Glomerular endothelial cell (primary cell): Measurements from ENCODE around the gene CALHM4. TPM values are rescaled to one million over a fixed set of nuclear protein-coding genes. Genes with fewer than 3 reads are reported as not detected.

Source experiments
- DNase-seq: peaks from one replicate; pipeline ENCODE4 v3.0.0-alpha.2; 2011; ENCODE audit warnings: low read depth, low spot score; ENCODE audit errors: extremely low read depth
- total RNA-seq: library from RNA; depleted of rRNA; stranded (reverse); fragments of >200 nt; gene quantifications from 2 replicates; pipeline ENCODE4 v1.2.3, GENCODE V29; 2015

CALHM4 gene, protein sequence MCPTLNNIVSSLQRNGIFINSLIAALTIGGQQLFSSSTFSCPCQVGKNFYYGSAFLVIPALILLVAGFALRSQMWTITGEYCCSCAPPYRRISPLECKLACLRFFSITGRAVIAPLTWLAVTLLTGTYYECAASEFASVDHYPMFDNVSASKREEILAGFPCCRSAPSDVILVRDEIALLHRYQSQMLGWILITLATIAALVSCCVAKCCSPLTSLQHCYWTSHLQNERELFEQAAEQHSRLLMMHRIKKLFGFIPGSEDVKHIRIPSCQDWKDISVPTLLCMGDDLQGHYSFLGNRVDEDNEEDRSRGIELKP
- total RNA-seq = not detected in 2 replicates

GRCh38 chr6:116553451-116553850 is at the start of gene CALHM4:
TSS of gene CALHM4 (plus strand) at chr6:116553751. CDS start at chr6:116553794, 43 bp downstream.
- no peak for DNase-seq

DNA sequence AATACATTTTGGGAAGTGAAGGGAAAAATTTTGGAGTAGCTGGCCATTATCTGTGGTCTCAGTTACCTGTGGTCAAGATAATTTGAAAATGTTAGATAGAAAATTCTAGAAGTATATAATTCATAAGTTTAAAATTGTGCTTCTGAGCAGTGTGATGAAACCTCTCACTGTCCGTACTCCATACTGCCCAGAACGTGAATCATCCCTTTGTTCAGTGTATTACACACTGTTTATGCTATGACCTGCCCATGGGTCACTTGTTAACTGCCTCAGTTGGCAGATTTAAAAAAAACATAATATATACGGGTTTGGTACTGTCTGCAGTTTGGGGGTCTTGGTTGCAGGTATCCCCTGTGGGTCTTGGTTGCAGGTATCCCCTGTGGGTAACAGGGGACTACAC is 46.2 kb upstream of the CALHM4 start:
- no peak for DNase-seq

DNA sequence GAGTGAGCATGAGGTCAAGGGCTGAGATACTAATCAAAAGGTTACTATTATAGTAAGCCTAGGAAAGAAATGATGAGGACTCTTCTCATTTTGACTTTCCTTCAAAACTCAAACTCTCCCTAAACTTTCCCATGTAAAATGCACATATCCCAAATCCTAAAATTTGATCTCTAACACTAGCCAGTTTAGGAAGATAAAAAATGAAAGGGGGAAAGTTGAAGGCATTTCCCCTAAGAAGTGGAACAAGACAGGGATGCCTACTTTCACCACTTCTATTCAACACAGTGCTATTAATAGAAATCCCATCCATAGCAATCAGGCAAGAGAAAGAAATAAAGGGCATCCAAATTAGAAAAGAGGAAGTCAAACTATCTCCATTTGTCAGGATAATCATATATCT is 45.0 kb upstream of the CALHM4 start:
- no peak for DNase-seq

DNA sequence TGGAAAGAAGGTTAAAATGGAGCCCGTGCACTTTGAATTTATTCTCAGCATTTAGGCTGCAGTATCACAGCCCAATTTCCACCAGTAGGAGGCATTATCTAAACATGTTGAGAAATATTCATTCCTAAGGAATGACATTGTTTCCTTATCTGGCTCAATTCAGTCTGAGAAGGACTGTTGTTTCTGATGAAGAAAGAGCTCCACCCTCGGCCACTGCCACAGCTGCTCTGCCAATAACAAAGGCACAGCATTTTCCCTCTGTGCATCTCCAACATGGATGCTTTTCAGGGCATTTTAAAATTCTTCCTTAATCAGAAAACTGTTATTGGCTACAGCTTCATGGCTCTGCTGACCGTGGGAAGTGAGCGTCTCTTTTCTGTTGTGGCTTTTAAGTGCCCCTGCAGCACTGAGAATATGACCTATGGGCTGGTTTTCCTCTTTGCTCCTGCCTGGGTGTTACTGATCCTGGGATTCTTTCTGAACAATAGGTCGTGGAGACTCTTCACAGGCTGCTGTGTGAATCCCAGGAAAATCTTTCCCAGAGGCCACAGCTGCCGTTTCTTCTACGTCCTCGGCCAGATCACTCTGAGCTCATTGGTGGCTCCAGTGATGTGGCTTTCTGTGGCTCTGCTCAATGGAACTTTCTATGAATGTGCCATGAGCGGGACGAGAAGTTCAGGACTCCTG is 42.0 kb upstream of the CALHM4 start, which contains the start of gene CALHM5:
Gene CALHM5 (plus strand): TSS at position 216 of the 687 bp plus-strand sequence. CDS start 58 bp downstream, at position 274.
- DNase-seq = peak; percentile 87

DNA sequence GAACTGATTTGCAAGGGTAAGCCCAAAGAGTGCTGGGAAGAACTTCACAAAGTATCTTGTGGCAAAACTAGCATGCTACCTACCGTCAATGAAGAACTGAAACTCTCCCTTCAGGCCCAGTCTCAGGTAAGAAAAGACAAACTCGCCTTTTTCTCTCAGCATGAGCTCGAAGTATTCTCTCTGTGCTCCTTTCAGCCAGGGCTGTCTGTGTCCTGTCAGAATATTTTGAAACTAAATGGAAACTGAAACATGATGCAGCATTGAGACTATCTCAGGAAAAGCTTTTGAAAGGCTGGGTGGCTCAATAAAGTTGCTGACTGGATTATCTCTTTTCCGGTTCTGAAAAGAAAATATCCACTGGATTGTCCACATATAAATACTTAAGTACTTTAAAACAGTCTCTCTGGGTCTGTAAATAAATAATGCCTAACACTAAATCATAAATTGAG is 41.4 kb upstream of the CALHM4 start:
- no peak for DNase-seq

GRCh38 chr6:116512734-116513133 is 40.8 kb upstream of the CALHM4 start:
- no peak for DNase-seq

GRCh38 chr6:116513224-116513875 is 40.2 kb upstream of the CALHM4 start:
- DNase-seq = no peak

GRCh38 chr6:116514111-116514510 is 39.4 kb upstream of the CALHM4 start:
- DNase-seq = no peak

DNA sequence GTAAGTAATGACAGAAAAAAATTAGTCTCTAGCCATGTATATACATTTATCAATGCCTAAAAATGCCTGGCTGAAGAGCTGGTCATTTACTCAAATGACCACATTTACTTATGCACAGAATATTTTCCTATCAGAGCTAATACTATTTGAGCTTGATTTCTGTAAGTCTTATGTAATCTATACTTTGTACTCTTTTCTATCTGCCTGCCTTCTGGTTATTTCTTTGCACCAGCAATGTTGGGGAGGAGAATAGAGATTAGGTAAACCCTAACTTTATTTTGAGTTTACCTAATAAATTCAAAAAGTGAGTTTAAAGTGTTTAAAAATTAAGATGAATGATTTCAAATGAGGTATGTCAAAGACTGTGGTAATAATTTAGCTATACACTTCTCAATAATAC is 38.4 kb upstream of the CALHM4 start:
- no peak for DNase-seq

GRCh38 chr6:116518621-116519368 is 34.8 kb upstream of the CALHM4 start:
- DNase-seq = no peak

- DNase-seq = no peak
These were observed 30.7 kb upstream of the CALHM4 start for GRCh38 chr6:116522896-116523295.

DNA sequence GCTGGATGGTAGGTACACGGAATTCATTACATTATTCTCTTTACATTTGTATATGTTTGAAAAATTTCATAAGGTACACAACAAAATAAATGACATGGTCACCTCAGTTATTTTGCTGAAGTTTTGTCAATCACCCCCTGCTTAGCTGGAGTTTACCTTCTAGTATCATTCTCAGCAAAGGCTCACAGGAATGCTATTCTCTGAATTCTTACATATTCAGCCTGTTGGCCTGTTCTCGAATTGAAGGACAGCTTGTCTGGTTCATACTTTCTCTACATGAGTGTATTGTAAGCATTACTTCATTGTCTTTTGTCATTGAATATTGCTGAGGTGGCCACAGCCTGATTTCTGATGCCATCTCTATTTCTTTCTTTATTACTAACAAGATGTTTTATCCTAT is 29.3 kb upstream of the CALHM4 start:
- no peak for DNase-seq

GRCh38 chr6:116528133-116528532 is 25.4 kb upstream of the CALHM4 start:
- no peak for DNase-seq

DNA sequence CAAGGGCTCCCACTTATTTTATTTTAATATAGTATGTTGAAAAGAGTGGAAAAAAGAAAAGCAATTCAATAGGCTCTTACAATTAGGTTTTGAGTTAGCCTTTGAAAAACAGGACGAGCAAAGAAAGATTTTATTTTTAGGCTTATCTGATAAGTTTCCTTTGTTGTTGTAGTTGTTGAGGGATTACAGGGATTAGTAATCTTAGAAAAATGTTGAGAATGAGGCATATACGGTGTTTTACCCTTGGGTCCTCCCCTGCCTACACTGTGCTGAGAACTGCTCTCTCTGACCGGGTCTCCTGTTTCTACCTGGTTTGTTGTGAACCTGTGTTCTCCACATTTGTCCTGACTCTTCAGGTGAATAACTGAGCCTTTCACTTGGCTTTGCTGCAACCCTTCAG is 24.8 kb upstream of the CALHM4 start:
- no peak for DNase-seq

DNA sequence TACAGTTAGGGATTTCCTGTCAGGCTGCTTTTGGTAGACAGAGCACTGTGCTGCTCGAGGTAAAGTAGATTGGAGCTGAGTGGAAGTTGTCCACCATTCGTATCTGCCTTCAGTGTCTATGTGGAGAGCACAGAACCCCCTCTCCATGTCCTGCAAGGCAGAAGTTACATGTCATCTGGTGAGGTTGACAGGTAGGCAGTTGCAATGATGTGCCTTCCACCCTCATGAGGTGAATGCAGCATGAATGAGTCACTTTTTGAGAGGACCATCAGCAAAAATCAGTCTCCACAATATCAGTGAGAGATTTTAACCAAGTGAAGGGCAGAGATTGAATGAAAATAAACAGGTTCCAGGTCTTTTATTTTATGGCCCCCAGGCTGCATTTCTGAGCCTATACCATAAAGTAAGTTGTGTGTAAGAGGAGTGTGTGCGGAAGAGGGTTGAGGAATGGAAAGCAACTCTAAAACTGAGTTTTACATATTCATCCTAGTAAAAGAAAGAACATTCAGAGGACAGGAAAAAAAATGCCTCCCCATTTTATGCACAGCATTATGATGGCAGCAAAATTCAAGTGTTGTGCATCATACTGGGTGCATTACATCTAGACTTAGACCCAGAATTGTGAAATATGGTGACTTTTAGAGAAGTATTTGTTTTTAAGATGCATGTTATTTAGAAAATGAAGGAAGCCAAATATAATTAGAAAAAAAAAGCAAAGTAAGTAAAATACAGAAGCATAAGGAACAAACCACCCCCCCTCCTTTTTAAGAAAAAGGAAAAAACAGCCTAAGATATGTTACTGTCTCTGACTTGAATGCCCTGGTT is 23.9 kb upstream of the CALHM4 start:
- DNase-seq = no peak

DNA sequence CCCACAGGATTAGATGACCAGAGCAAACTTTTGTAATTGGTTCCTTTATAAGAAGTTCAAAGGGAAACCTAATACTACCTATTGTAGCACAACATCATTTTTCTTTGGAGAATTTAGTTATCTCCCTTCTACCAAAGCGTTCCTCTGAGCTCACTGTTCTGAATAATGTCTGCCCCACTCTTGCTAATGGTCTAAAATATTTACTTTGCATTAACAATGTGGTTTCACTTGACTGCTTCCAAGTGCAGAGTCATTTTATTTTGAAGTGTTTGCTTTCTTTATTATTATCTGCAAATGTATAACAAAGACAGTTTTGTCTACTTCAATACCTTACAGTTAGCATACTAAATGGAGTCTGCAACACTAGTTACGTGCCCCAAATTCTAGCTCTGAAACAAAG is 23.1 kb upstream of the CALHM4 start:
- no peak for DNase-seq

DNA sequence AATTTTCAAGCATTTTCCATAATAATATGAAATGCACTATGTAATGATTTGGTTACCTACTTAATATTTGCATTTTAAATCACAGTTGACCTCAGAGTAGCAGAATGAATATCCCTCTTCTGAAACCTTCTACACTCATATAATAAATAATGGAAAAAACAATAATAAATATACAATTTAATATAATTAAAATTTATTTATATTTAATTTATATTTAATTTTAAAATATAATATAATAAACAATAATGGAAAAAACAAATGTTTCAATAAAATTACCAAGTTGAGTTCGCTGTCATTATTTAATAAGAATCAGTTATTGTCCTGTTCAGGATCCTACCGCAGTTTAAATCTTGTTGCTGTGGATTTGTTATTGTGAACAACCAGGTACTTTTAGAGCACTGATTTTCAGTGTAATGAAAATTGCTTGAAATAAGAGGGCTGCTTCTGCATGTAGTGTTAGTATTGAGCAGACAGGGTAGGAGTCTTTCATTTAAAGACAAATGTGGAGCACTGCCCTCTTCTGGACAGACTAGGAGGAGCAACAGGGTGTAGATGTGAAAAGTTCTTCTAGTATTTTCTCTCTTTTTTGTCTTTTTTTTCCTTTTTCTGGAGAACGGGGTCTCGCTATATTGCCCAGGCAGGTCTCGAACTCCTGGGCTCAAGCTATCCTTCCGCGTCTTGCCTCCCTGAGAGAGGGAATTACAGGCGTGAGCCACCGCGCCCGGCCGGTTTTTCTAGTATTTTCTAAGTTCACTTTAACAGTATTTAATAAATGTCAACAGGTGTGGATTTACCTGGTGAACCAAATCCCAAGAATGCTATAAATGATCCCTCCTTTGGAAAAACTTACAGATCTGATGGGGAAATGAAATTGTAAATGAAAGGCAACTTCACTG is 21.6 kb upstream of the CALHM4 start:
- DNase-seq = peak; percentile 45

GRCh38 chr6:116533233-116533957 is 20.2 kb upstream of the CALHM4 start:
- DNase-seq = no peak
